ENCODE results near the gene ARRB2. TPM values are rescaled to one million over a fixed set of nuclear protein-coding genes. Genes with fewer than 3 reads are reported as not detected.

ARRB2 gene
- total and polyA plus RNA-seq, 2 of the 13 experiments (the other 11 are each of a cell fraction or from before 2014, with no cell fraction given) = 21.5 to 49.2 TPM

DNA sequence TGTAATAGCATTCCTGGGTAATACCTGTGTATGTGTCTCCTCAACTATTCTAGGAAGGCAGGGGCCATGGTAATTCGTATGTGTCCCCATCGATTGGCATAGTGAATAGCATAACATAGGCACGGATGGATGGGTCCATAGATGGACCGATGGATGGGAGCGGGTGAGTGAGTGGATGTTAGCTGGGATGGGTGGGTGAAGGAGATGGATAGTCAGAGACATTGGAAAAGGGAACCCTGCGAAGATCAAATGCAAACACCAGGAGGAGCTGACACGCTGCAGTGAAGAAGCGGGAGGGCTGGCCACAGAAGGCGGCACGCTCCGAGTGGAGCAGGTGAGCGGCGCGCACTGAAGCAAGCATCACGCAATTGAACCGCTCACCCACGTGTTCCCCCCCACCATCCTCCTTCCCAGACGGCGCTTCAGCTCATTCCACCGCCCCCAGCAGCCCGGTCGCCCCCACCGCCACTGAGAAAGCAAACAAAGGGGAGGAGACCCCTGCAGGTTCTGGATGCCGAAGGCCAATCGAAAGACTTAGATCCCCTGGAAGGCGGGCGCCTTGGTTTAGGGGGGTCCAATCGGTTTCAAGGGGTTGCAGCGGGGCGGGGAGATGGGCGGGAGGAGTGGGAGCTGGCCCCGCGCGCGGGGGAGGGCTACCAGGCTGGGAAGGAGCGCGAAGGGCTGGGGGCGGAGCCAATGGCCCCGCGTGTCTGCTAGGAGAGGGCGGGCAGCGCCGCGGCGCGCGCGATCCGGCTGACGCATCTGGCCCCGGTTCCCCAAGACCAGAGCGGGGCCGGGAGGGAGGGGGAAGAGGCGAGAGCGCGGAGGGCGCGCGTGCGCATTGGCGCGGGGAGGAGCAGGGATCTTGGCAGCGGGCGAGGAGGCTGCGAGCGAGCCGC, at the start of gene ARRB2 (continued):
- TF ChIP-seq E2F5 (CRISPR knock-in tag; conservative IDR thresholded peaks at IDR 0.05) (0 out of 2 replicates have a peak, but pooled peaks have one; percentile 27), MIER2 (CRISPR knock-in tag; IDR thresholded peaks at IDR 0.05) (no peak), PRDM10 (CRISPR knock-in tag; IDR thresholded peaks at IDR 0.05; ENCODE audit: low read depth) (no peak), MYC (CRISPR knock-in tag; IDR thresholded peaks at IDR 0.05; ENCODE audit: borderline replicate concordance) (peak; percentile 65; the same call in 1 of the 2 replicates), ZNF256 (CRISPR knock-in tag; conservative IDR thresholded peaks at IDR 0.05) (no peak), HNF4A (CRISPR knock-in tag; IDR thresholded peaks at IDR 0.05) (no peak), KDM4B (CRISPR knock-in tag; IDR thresholded peaks at IDR 0.05) (no peak), ZNF740 (CRISPR knock-in tag; IDR thresholded peaks at IDR 0.05) (peak; percentile 93), ZNF121 (CRISPR knock-in tag; IDR thresholded peaks at IDR 0.05) (peak; percentile 22; the same call in 1 of the 2 replicates), ZNF24 (IDR thresholded peaks at IDR 0.05) (no peak), BHLHE40 (IDR thresholded peaks at IDR 0.05; ENCODE audit: low read length) (peak; percentile 80), ZNF414 (CRISPR knock-in tag; IDR thresholded peaks at IDR 0.05) (no peak), ZFP36L2 (CRISPR knock-in tag; IDR thresholded peaks at IDR 0.05) (no peak), ZNF343 (CRISPR knock-in tag; IDR thresholded peaks at IDR 0.05) (no peak), FOXO1 (CRISPR knock-in tag; IDR thresholded peaks at IDR 0.05) (peak; percentile 49; the same call in 1 of the 2 replicates), ZNF430 (CRISPR knock-in tag; IDR thresholded peaks at IDR 0.05) (no peak), SRSF4 (IDR thresholded peaks at IDR 0.05; ENCODE audit: low read depth, low read length, poor library complexity, severe bottlenecking) (no peak), ZNF562 (CRISPR knock-in tag; IDR thresholded peaks at IDR 0.05; ENCODE audit: borderline replicate concordance) (no peak), SMAD1 (CRISPR knock-in tag; IDR thresholded peaks at IDR 0.05; ENCODE audit: borderline replicate concordance, low read depth) (peak; percentile 55; the same call in 1 of the 2 replicates), MTA3 (CRISPR knock-in tag; IDR thresholded peaks at IDR 0.05) (no peak), SALL1 (CRISPR knock-in tag; IDR thresholded peaks at IDR 0.05) (peak; percentile 55; the same call in 1 of the 2 replicates), ZNF235 (CRISPR knock-in tag; IDR thresholded peaks at IDR 0.05; ENCODE audit: borderline replicate concordance) (no peak)
- TF ChIP-seq, protein P1, sequence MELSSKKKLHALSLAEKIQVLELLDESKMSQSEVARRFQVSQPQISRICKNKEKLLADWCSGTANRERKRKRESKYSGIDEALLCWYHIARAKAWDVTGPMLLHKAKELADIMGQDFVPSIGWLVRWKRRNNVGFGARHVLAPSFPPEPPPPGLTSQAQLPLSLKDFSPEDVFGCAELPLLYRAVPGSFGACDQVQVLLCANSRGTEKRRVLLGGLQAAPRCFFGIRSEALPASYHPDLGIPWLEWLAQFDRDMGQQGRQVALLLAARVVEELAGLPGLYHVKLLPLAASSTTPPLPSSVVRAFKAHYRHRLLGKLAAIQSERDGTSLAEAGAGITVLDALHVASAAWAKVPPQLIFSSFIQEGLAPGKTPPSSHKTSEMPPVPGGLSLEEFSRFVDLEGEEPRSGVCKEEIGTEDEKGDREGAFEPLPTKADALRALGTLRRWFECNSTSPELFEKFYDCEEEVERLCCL (CRISPR knock-in tag; IDR thresholded peaks at IDR 0.05; ENCODE audit: borderline replicate concordance) = 0 out of 2 replicates have a peak, but pooled peaks have one; percentile 47

All from HepG2 (cell line).